Dedifferentiated amniotic fluid mesenchymal stem cell (primary cell): ENCODE results near the gene CBFA2T3.
"Not testable (repeated sequence)": the region's sequence is repeated elsewhere in the genome, so short reads cannot be mapped to it uniquely, and the experiment has no call there.

Experiments
- DNase-seq: peaks from one replicate; pipeline ENCODE4 v3.0.0-alpha.2; 2016; ENCODE audit errors: extremely low spot score

The CBFA2T3 gene

GRCh38 chr16:88977018-88977811, at the start of gene CBFA2T3:
Gene CBFA2T3, minus strand, starts transcription at chr16:88977207. Its CDS starts 400 bp downstream, at chr16:88976807.
- DNase-seq: no peak

- DNase-seq: no peak
Measured at GRCh38 chr16:89026121-89026612, 49.2 kb upstream of the CBFA2T3 start.

GRCh38 chr16:89025636-89026035, 48.6 kb upstream of the CBFA2T3 start:
- DNase-seq: no peak

- DNase-seq: no peak
Measured at GRCh38 chr16:89024546-89025060, 47.6 kb upstream of the CBFA2T3 start.

- DNase-seq: no peak
Measured at GRCh38 chr16:89023621-89024511, 46.9 kb upstream of the CBFA2T3 start.

- no peak for DNase-seq
Measured at GRCh38 chr16:89023151-89023551, 46.1 kb upstream of the CBFA2T3 start.

GRCh38 chr16:89022051-89022836, 45.2 kb upstream of the CBFA2T3 start:
- DNase-seq: no peak

GRCh38 chr16:89020925-89021595, 44.1 kb upstream of the CBFA2T3 start:
- DNase-seq: no peak

- no peak for DNase-seq
Measured at GRCh38 chr16:89020068-89020924, 43.3 kb upstream of the CBFA2T3 start.

- DNase-seq: no peak
Measured at GRCh38 chr16:89019511-89019910, 42.5 kb upstream of the CBFA2T3 start.

GRCh38 chr16:89018282-89019158, 41.5 kb upstream of the CBFA2T3 start:
- no peak for DNase-seq

- DNase-seq: no peak
Measured at GRCh38 chr16:89017543-89018281, 40.7 kb upstream of the CBFA2T3 start.

- DNase-seq: not testable (repeated sequence)
Measured at GRCh38 chr16:89016561-89016960, 39.6 kb upstream of the CBFA2T3 start.

- no peak for DNase-seq
Measured at GRCh38 chr16:89015271-89015859, 38.4 kb upstream of the CBFA2T3 start.

- no peak for DNase-seq
Measured at GRCh38 chr16:89014403-89015230, 37.6 kb upstream of the CBFA2T3 start.

- no peak for DNase-seq
Measured at GRCh38 chr16:89013692-89014402, 36.8 kb upstream of the CBFA2T3 start.
